ENCODE results near the gene CFAP46.

- TF ChIP-seq POLR2AphosphoS5 (IDR thresholded peaks at IDR 0.05) (no peak), TAF1 (IDR thresholded peaks at IDR 0.05; ENCODE audit: low read depth) (no peak), RAD21 (conservative IDR thresholded peaks at IDR 0.05) (no peak), EZH2 (IDR thresholded peaks at IDR 0.05; ENCODE audit: borderline replicate concordance, insufficient read depth, low read length, poor library complexity, severe bottlenecking) (no peak)
- TF ChIP-seq, protein P1, sequence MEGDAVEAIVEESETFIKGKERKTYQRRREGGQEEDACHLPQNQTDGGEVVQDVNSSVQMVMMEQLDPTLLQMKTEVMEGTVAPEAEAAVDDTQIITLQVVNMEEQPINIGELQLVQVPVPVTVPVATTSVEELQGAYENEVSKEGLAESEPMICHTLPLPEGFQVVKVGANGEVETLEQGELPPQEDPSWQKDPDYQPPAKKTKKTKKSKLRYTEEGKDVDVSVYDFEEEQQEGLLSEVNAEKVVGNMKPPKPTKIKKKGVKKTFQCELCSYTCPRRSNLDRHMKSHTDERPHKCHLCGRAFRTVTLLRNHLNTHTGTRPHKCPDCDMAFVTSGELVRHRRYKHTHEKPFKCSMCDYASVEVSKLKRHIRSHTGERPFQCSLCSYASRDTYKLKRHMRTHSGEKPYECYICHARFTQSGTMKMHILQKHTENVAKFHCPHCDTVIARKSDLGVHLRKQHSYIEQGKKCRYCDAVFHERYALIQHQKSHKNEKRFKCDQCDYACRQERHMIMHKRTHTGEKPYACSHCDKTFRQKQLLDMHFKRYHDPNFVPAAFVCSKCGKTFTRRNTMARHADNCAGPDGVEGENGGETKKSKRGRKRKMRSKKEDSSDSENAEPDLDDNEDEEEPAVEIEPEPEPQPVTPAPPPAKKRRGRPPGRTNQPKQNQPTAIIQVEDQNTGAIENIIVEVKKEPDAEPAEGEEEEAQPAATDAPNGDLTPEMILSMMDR (IDR thresholded peaks at IDR 0.05; ENCODE audit: poor library complexity, severe bottlenecking), result no peak
Observed at GRCh38 chr10:132837905-132838304, 104.5 kb downstream of the CFAP46 start.

All from neural cell (in vitro differentiated cells).